ENCODE results near the gene TXNRD2.

The TXNRD2 gene

DNA sequence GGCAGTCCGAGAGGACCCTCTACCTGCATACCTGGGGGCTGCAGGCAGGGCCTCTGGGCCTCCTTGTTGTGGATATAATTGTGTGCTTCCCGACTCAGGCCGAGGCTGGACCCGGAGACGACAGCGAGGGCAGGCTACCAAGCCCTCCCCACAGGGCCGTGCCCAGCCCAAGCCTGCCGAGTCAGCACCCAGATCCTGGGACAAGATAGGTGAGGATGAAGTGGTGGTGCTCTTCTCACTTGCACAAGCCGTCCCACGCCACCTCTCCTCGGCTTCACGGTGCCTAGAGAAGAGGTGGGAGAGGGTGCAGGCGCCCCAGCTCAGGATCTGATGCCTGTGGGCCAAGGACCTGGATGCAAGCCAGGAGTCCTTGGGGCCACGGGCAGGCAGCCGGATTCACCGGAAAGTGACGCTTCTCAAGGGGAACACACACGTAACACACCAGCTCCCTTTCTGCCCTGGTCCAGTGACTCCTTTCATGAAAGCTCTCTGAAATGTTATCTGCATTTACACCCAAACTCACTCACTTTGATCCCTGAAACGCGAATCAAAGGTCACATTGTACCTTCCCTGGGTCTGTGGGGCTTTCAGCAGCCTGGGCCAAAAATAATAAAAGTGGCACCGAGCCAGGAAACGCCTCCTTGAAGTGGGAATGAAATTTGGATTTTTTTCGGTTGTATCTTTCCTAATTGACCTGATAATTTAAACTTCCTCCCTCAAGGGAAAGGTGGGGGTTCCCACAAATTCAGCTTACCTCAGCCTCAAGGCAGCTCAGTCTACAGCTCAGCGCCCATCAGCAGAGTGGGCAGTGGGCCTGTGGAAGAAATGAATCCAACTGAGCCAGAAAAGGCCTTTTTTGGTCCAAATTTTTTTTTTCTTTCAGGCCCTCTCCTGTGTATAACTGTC is 85.9 kb downstream of the TXNRD2 start:
- peak; percentile 33 for DNase-seq

DNA sequence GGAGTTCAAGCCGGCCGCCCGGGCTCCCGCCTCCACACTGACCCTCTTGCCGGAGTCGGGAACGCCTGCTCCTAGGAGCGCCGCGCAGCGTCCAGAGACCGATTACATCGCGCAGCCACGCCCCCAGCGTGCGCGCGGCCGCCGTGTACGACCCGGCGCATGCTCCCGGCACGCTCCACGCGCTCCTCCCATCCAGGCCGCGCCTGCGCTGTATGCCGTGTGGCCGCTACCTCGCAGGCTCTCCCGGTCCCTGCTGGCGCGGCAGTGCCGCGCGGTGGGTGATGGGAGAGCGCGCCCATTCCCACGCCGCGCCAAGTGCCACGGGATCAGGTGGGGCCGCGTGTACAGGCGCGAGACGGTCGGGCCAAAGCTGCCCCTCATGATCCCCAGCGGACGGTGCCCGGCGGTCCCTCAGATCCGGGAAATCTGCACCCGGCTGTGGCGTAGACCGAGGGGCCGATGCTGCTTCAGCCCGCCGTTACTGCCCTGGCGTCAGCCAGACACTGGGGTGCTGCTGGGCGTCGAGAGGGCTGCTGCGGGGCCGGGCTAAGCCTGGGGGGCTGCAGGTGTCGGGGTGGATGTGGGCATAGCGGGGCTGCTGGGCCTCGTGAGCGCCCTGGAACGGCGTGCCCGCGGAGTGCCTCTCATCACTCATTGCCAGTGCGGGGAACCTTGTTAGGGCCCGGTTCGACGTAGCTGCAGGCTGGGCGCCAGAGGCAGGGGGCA is 86.7 kb downstream of the TXNRD2 start, which contains the start of the genes GNB1L and RTL10:
Gene GNB1L, minus strand, starts transcription at position 97 of the 726 bp plus-strand sequence. CDS start 33,519 bp downstream, outside the sequence.
Gene RTL10, minus strand, starts transcription at position 97 of the 726 bp plus-strand sequence. CDS start 2,613 bp downstream, outside the sequence.
- peak; percentile 95 for DNase-seq

DNA sequence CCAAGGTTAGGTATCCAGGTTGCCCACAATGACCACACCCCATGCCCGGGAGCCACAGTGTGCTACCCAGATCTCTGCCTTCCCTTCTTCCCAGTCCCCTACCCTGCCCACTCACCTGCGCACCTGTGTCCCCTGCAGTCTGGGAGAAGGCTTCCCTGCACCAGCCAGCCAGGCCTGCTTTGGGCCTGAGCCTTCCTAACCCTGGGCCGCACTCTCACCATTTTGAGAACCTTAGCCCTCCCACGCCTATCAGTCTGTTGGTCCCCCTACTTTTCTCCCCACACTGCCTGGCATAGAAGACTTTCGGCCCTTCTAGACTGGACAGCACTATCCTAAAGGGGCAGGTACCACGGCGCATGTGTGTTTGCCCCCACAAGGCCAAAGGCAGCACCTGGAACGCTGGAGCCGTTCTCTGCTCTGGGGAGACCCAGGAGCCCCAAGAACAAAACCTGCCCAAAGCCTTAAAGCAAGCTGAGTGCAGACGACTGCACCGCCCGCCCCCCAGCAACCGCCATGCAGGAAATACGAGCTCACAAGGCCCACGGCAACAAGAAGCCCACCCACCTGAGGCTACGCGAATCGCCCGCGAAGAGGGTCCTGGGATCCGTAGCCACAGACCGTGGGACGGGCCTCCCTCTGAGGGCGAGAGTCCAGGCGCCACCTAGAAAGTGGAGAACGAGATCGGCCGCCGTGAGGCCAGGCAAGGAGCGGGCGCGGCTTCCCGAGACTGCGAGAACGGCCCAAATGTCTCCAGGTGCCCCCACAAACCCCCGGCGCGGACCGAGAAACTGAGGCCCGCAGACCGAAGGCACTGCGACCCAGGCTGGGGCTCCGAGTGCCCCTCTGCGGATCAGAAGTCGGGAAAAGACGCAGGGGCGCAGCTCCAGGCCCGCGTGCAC is 87.5 kb downstream of the TXNRD2 start:
- no peak for DNase-seq

DNA sequence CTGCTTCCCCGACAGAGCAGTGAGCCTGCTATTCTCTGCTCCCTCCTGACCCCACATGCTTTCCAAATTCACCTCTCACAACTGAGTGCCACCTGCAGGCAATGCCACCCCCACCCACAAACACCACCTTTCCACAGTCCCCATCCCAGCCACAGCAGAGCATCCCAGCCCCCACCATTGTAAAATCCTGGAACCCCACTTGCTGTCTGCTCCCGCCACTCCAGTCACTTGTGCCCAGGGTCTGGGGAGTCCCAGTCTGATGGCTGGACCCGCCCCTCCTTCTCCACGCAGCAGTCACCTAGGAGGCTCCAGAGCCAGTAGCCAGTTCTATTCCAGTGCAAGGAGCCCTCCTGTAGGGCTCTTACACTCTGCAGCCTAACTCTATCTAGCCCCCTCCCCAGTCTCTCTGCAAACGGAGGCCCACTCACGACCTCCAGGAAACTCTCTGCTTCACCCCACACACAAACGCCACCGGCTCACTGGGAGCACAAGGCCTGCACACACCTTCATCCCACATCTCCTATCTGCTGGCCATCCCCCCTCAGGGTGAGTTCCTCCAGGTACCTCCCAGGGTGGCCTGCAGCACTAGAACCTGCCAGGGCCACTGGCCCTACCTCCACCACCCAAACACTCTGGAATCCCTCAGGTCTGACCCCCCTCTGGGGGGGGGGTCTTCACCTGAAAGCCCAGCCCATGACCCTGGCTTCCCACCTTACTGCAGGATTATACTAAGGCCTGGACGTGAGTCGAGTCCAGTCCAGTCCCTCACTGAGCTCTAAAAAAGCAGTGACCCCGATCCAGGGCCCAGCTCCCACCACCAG is 88.3 kb downstream of the TXNRD2 start:
- no peak for DNase-seq

DNA sequence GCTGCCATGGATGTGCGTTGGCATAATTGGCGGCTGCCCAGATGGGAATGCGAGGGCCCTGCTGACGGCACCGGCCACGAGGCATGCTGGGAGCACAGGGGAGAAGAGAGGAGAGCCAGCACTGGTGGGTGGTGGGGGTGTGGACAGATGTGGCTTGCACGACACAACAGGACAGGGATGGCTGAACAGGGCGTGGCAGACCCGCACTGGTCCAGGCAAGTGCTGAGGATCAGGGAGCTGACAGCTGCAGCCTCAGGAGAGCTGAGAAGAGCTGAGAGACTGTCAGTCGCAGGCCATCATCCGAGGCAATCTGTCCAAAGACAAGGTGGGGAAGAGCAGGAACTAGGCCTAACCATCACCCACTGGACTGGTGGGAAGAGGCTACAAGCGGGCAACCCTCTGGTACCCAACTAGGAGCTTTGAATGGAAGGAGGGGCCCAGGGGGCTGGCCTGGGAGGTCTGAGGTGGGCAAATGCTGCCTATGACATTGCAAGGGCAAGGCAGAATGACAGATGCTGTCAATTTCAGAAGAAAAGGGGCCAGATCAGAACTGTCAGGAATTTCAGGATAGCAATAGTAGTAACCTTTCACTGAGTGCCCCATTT is 89.3 kb downstream of the TXNRD2 start:
- no peak for DNase-seq

DNA sequence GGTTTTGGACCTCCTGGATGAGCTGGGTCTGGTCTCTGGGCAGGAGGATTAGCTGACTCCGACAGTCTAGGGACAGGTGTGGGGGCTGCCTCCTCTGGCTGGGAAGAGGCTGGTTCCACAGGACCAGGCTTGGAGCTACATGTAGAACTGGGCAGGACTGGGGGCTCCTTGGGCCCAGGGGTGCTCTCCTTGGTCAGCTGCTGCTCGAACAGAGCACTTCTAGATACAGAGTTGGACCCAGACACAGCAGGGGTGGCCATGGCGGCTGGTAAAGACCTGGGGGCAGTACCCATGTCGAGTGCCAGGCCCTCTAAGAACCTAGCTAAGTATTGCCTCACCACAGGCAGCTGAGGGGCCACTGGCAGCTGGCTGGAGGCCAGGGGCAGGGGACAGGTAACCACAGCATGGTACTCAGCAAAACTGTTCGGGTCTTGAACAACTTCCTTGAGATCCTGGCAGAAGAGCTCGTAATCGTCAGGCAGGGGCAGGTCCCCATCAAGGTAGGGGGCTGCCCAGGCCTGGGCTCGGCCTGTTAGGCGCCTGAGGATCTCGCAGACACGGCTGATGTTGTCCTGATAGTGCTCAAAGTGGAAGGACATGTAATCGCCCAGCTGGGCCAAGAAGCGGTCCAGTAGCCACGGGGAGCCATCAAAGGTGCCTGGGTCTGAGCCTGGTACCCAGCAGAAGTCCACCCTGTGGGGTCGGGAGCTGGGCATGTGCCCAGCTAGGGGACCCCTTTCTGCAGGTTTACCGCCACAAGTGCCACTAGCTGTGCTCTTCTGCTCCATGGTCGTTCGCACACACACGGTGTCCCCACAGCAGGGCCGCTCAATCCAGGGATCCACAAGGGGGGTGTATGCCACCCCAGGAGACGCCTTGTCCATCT is 90.1 kb downstream of the TXNRD2 start:
- DNase-seq = no peak

DNA sequence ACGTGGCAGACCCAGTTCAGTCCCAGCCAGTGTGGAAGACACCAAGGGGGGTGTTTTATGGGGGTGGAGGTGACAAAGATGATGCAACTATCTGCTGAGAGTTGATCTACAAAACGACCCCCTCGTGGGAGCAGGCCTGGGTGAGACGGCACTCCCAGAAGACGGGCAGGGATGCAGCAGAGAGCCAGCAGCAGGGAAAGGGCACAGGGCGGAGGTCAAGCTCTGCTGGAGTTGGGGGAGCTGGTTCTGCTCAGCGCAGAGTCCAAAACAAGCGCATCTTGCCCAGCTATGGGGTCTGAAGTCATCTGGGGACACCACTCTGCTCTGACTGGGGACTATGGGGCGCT is 90.9 kb downstream of the TXNRD2 start:
- DNase-seq = no peak

DNA sequence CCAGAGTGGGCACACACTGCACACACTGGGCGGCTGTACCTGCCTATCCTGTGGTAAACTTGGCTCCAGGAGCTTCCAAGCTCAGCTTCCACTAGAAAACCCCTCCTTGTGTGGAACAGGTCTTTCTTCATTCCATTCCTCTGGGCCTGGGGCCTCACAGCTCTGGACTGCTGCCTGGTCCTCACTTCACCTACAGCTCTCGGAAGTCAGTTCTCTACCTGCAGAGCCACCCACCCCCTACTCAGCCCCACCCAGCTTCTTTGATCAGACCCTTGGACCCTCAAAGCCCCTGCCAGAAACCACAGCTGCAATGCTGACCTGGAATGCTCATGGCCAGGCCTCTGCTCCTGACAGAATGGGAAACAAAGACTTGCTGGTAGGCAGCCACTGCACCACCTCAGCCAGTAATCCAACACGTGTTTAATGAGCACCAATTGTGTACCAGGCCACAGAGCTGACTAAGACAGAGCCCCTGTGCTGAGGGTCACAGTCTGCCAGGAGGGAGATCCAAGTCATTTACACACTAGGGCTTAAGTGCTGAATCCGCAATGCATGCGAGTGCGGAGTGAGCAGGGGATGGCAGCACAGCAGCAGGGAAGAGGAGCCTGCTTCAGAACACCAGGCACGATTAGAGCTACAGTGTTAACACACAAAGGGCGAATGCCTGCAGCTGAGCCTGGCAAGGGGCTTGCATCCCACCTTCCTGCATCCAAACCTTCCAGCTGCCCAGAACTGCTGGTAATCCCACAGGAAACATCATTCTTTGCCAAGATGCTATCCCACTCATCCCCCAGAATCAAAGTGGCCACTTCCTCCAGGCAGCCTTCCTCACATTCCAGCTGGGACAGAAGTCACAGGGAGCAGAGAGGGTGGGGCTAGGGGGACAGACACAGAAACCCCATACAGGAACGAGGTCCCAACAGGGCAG is 91.5 kb downstream of the TXNRD2 start:
- no peak for DNase-seq

DNA sequence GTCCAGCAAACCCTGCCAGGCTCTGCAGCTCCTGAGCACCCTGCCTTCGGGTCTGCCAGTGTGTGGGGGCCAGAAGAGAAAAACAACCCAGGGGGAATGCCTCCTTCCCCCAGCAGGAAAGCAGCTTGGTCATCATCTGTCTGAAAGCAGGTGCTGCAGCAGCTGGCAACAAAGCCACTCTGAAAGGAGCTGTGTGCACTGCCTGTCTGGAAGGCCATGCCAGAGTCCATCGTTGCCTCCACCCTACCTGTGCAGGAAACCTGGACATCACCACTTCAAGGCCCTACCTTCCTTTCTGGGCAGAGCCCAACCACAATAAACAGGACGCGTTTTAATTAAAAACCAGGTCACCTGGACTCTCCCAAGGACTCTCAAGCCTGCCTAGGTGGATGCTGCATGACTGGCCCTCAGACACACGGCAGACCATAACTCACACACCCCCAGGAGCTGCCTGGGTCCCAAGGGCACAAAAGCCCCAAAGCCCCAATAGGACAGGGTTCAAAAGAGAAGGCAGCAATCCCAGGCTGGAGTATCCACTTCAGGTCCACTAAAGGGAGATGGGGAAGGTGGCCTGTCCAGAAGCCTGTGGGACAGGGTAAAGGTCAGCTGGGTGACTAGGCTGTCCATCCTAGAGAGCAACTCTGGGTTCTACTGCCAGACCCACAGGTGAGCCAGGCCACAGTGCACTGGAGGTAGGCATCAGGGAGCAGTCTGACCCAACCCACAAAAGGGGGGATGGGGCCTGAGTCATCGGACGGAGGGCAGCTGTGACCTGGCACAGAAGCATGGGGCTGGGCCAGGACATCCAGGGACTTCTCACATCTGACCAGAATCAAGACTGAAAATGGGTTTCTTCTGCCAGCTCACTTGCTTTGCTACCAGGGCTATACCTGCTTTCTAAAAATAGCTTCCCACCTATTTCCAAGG is 93.1 kb downstream of the TXNRD2 start:
- DNase-seq = no peak

DNA sequence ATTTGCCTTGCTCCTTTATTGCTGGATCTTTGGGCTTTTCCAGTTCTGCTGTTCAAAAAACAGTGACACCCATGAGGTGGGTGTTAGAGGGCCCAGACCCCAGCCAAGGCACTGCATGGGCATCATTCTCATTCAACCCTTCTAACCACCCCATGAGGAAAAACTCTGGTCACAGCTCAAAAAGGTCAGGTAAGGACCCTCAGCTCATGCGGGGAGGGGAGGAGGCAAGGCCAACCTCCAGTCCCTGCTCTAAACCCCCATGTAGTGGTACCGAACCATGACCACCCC is 94.3 kb downstream of the TXNRD2 start:
- DNase-seq = no peak

DNA sequence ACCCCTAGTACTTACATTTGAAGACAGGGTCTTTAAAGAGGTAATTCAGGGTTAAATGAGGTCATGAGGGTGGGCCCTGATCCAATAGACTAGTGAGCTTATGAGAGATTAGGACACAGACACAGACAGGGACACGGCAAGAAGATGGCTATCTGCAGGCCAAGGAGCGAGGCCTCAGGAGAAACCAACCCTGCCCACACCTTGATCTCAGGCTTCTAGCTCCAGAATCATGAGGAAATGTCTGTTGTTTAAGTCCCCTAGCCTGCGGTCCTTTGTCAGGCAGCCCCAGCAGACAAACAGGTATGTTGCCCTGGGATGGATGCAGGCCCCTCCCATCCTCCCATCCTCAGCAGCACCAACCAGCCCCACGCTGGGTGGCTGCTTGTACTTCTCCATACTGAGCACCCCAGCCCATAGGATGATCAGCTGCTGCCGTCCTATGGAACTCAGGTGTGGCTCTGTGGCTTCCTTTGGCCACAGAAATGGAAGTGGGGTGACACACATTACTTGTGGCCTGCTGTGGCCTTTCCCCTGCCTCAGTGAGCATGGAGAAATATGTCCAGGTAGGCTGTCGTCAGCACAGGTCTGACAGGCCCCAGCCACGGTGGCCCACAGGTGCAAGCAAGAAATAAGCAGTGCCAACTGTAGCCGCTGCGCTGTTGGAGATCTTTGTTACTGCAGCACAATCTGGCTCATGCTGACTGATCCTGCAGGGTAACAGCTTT is 94.8 kb downstream of the TXNRD2 start:
- DNase-seq = no peak

DNA sequence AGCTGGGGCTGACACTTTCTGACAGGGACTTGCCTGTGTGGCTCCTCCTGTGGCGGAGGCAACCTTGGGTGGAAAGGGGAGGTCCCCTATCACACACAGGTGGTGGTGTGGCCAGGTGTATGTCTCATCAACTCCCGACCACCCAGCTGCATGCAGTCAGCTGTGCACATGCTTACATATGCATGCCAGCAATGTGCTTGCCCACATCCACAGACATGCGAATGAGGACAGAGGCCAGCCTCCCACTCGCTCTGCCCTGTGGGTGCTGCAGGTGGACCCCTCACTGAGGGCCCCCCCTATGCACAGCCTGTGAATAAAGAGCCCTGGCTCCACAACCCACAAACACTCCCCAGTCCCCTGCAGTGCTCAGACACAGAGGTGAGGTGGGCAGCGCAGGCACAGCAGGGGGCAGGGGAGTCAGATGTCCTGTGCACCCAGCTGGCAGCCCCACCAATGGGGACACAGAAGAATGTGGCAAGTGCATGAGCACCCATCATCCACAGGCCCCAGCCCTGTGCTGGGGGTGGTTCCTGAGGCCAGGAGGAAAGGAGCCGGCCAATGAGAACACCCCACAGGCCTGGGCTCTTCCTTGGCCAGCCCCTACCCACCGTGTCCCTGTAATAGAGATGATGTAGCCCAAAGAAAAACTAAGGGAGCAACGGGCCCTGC is 96.4 kb downstream of the TXNRD2 start:
- no peak for DNase-seq

DNA sequence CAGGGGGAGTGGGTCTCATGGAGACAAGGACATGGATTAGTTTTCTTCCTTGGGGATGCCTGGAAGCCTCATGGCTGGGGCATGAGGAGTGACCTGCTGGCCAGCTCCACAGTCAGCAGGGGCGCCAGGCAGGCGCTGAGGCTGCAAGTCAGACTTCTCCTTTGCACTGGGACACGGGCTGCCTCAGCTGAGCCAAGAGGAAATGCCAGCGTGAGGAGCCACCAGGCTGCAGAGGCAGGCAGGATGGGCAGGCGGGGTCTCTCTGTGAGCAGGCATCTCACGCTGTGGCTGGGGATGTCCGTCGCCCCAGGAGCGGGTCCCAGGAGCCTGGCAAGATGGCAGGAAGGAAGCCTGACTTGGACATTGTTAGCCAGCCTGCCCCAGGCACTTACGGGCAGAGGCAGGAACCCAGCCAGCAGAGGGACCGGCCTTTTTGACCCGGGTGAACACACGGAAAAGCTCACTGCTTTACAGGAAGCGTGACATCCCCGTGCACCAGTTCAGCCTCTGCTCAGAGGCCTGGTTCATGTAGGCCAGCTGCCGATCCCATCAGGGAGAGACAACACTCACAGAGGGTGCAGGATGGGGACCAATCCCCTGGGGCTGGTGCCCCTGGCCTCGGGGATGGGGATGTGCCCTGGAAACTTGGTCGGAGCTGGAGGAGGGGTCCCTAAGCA is 97.1 kb downstream of the TXNRD2 start:
- peak; percentile 30 for DNase-seq

DNA sequence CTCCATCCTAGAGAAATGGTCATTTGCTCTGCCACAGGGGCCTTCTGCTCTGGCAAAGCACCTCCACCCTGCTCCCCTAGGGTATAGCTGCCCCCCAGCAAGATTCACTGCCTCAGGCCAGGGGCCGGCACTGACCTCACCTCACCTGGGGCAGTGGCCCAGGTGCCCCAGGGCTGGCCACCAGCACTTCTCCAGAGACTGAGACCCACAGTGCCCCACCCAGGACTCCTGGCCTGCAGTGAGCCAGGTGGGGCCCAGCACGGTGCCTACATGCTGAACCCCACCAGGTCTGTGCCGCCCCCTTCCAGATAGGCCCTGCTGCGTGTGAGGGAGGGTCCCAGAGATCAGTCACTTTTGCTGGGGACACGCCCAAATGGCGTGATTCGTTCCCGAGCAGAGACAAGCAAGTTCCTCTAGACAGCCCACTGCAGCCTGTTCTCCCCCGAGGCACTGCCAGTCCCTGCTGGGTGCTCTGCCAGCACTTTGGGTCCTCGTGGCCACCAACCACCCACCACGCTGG is 97.7 kb downstream of the TXNRD2 start:
- DNase-seq = no peak

DNA sequence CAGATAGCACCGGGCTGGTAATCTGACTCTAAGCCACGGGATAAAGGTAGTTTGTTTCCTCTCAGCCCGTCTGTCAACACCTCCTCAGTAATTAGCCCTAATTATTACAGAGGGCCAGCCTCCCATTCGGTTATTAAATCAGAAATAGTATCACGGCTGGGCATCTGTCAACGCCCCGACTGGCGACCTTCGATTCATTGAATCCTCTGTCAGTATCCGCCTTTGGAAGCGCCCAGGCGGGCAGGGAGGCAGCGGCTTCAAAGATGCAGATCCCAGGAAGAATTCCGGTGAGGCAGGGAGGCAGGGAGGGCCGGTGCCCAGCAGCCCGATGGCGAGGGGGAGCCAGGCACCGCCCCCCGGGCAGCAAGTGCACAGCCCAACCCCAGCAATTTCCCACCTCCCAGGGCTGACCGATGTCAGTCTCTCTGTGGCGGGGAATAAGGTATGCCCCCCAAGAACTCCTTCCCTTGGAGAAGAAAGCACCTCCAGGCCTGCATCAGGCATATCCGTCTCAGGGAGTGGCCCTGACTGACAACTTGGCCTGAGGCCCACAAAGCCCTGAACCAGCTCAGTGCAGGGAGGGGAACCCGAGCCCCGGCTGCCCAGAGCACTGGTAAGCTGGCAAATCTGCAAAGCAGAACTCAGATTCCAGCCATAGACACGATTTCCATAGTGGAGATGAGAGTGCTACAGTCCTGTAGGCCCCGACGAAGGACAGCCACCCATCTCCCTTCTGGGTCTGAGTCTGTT is 98.3 kb downstream of the TXNRD2 start:
- no peak for DNase-seq

All from fibroblast of skin of abdomen (primary cell).